ENCODE data around the gene SET. TPM values are rescaled to one million over a fixed set of nuclear protein-coding genes. Genes with fewer than 3 reads are reported as not detected.

The SET gene
- total and polyA plus RNA-seq, 9 donors, result 288 to 388 (median 338) TPM

- H3K27ac ChIP-seq (ENCODE audit: low read length), result no peak overlapping the region
- WGBS (ENCODE audit: insufficient coverage), result 100% methylated on average over 1 of the region's 8 CpGs
These were observed 18.4 kb downstream of the SET start for GRCh38 chr9:128707446-128707845.

GRCh38 chr9:128712451-128713410 is 23.7 kb downstream of the SET start:
- no peak overlapping the region for H3K4me3 ChIP-seq (ENCODE audit: low read length)
- H3K27me3 ChIP-seq (ENCODE audit: control insufficient read depth, insufficient read depth, low read length), result no peaks in the 10 kb centered on the region
- H3K36me3 ChIP-seq (ENCODE audit: control insufficient read depth, insufficient read depth, low read length), result peaks cover 37% of the 10 kb centered on the region
- no peak for DNase-seq
- no peaks in the 10 kb centered on the region for H3K9me3 ChIP-seq (replicated peaks; ENCODE audit: control insufficient read depth, low read depth, low read length)
- H3K4me1 ChIP-seq (ENCODE audit: control insufficient read depth, insufficient read depth, low read length), result no peaks in the 10 kb centered on the region
- H3K27ac ChIP-seq (ENCODE audit: low read length), result no peak overlapping the region
- WGBS (ENCODE audit: insufficient coverage), result 80% methylated on average over 21 of the region's 26 CpGs

More at GRCh38 chr9:128707446-128707845, 18.4 kb downstream of the SET start:
- peaks cover 26% of the 10 kb centered on the region for H3K4me1 ChIP-seq (ENCODE audit: control insufficient read depth, insufficient read depth, low read length)
- no peak overlapping the region for H3K4me3 ChIP-seq (ENCODE audit: low read length)
- no peaks in the 10 kb centered on the region for H3K9me3 ChIP-seq (replicated peaks; ENCODE audit: control insufficient read depth, low read depth, low read length)
- peaks cover 17% of the 10 kb centered on the region for H3K36me3 ChIP-seq (ENCODE audit: control insufficient read depth, insufficient read depth, low read length)
- H3K27me3 ChIP-seq (ENCODE audit: control insufficient read depth, insufficient read depth, low read length), result no peaks in the 10 kb centered on the region
- DNase-seq, result no peak

GRCh38 chr9:128713411-128713780 is 24.4 kb downstream of the SET start:
- Histone ChIP-seq H3K4me3 (ENCODE audit: low read length) (no peak overlapping the region), H3K4me1 (ENCODE audit: control insufficient read depth, insufficient read depth, low read length) (no peaks in the 10 kb centered on the region), H3K9me3 (replicated peaks; ENCODE audit: control insufficient read depth, low read depth, low read length) (no peaks in the 10 kb centered on the region), H3K27ac (ENCODE audit: low read length) (no peak overlapping the region), H3K27me3 (ENCODE audit: control insufficient read depth, insufficient read depth, low read length) (no peaks in the 10 kb centered on the region), H3K36me3 (ENCODE audit: control insufficient read depth, insufficient read depth, low read length) (peaks cover 38% of the 10 kb centered on the region)
- DNase-seq, result no peak
- 92% methylated on average over 10 of the region's 13 CpGs for WGBS (ENCODE audit: insufficient coverage)

GRCh38 chr9:128713941-128714573 is 25.0 kb downstream of the SET start:
- no peaks in the 10 kb centered on the region for H3K27me3 ChIP-seq (ENCODE audit: control insufficient read depth, insufficient read depth, low read length)
- H3K36me3 ChIP-seq (ENCODE audit: control insufficient read depth, insufficient read depth, low read length), result peaks cover 38% of the 10 kb centered on the region
- H3K9me3 ChIP-seq (replicated peaks; ENCODE audit: control insufficient read depth, low read depth, low read length), result no peaks in the 10 kb centered on the region
- no peak overlapping the region for H3K4me3 ChIP-seq (ENCODE audit: low read length)
- 88% methylated on average over 13 of the region's 19 CpGs for WGBS (ENCODE audit: insufficient coverage)
- H3K27ac ChIP-seq (ENCODE audit: low read length), result no peak overlapping the region
- H3K4me1 ChIP-seq (ENCODE audit: control insufficient read depth, insufficient read depth, low read length), result no peaks in the 10 kb centered on the region
- no peak for DNase-seq

- no peaks in the 10 kb centered on the region for H3K4me1 ChIP-seq (ENCODE audit: control insufficient read depth, insufficient read depth, low read length)
- H3K36me3 ChIP-seq (ENCODE audit: control insufficient read depth, insufficient read depth, low read length), result peaks cover 42% of the 10 kb centered on the region
- H3K27ac ChIP-seq (ENCODE audit: low read length), result no peak overlapping the region
- H3K27me3 ChIP-seq (ENCODE audit: control insufficient read depth, insufficient read depth, low read length), result no peaks in the 10 kb centered on the region
- WGBS (ENCODE audit: insufficient coverage), result 85% methylated on average over 17 of the region's 24 CpGs
- no peaks in the 10 kb centered on the region for H3K9me3 ChIP-seq (replicated peaks; ENCODE audit: control insufficient read depth, low read depth, low read length)
- no peak overlapping the region for H3K4me3 ChIP-seq (ENCODE audit: low read length)
- DNase-seq, result no peak
These were observed 25.8 kb downstream of the SET start for GRCh38 chr9:128714586-128715435.

- no peaks in the 10 kb centered on the region for H3K9me3 ChIP-seq (replicated peaks; ENCODE audit: control insufficient read depth, low read depth, low read length)
- peaks cover 46% of the 10 kb centered on the region for H3K36me3 ChIP-seq (ENCODE audit: control insufficient read depth, insufficient read depth, low read length)
- WGBS (ENCODE audit: insufficient coverage), result 88% methylated on average over 5 of the region's 6 CpGs
- H3K4me3 ChIP-seq (ENCODE audit: low read length), result no peak overlapping the region
- no peak for DNase-seq
- no peak overlapping the region for H3K27ac ChIP-seq (ENCODE audit: low read length)
- H3K27me3 ChIP-seq (ENCODE audit: control insufficient read depth, insufficient read depth, low read length), result no peaks in the 10 kb centered on the region
- no peaks in the 10 kb centered on the region for H3K4me1 ChIP-seq (ENCODE audit: control insufficient read depth, insufficient read depth, low read length)
These were observed 26.4 kb downstream of the SET start for GRCh38 chr9:128715436-128715750.

- Histone ChIP-seq H3K4me3 (ENCODE audit: low read length) (no peak overlapping the region), H3K27me3 (ENCODE audit: control insufficient read depth, insufficient read depth, low read length) (no peaks in the 10 kb centered on the region), H3K9me3 (replicated peaks; ENCODE audit: control insufficient read depth, low read depth, low read length) (no peaks in the 10 kb centered on the region), H3K36me3 (ENCODE audit: control insufficient read depth, insufficient read depth, low read length) (peaks cover 49% of the 10 kb centered on the region), H3K27ac (ENCODE audit: low read length) (no peak overlapping the region), H3K4me1 (ENCODE audit: control insufficient read depth, insufficient read depth, low read length) (no peaks in the 10 kb centered on the region)
- WGBS (ENCODE audit: insufficient coverage), result 96% methylated on average over 3 of the region's 7 CpGs
- no peak for DNase-seq
These were observed 27.7 kb downstream of the SET start for GRCh38 chr9:128716581-128717254.

GRCh38 chr9:128718047-128718446 is 29.0 kb downstream of the SET start:
- Histone ChIP-seq H3K4me3 (ENCODE audit: low read length) (no peak overlapping the region), H3K36me3 (ENCODE audit: control insufficient read depth, insufficient read depth, low read length) (peaks cover 44% of the 10 kb centered on the region), H3K27ac (ENCODE audit: low read length) (no peak overlapping the region), H3K9me3 (replicated peaks; ENCODE audit: control insufficient read depth, low read depth, low read length) (no peaks in the 10 kb centered on the region), H3K4me1 (ENCODE audit: control insufficient read depth, insufficient read depth, low read length) (no peaks in the 10 kb centered on the region), H3K27me3 (ENCODE audit: control insufficient read depth, insufficient read depth, low read length) (no peaks in the 10 kb centered on the region)
- WGBS (ENCODE audit: insufficient coverage), result 100% methylated on average over 4 of the region's 8 CpGs
- DNase-seq, result no peak

- 73% methylated on average over 3 of the region's 5 CpGs for WGBS (ENCODE audit: insufficient coverage)
- no peak overlapping the region for H3K27ac ChIP-seq (ENCODE audit: low read length)
- H3K9me3 ChIP-seq (replicated peaks; ENCODE audit: control insufficient read depth, low read depth, low read length), result no peaks in the 10 kb centered on the region
- no peak overlapping the region for H3K4me3 ChIP-seq (ENCODE audit: low read length)
- peaks cover 4% of the 10 kb centered on the region for H3K4me1 ChIP-seq (ENCODE audit: control insufficient read depth, insufficient read depth, low read length)
- H3K27me3 ChIP-seq (ENCODE audit: control insufficient read depth, insufficient read depth, low read length), result no peaks in the 10 kb centered on the region
- DNase-seq, result no peak
- H3K36me3 ChIP-seq (ENCODE audit: control insufficient read depth, insufficient read depth, low read length), result peaks cover 39% of the 10 kb centered on the region
These were observed 29.5 kb downstream of the SET start for GRCh38 chr9:128718475-128718874.
